ENCODE measurements around the gene OPTC. TPM values are rescaled to one million over a fixed set of nuclear protein-coding genes. Genes with fewer than 3 reads are reported as not detected.

The OPTC gene
- total RNA-seq, 1 experiment from 2014 or later, result not detected

GRCh38 chr1:203555076-203555475 lies 61.1 kb downstream of the OPTC start:
- Histone ChIP-seq H3K9me3 (replicated peaks) (no peaks in the 10 kb centered on the region), H3K27ac (no peak overlapping the region; the same call in 1 of the 2 replicates), H3K27me3 (no peaks in the 10 kb centered on the region), H3K4me1 (peaks cover 27% of the 10 kb centered on the region; the same call in 1 of the 2 replicates), H3K36me3 (no peaks in the 10 kb centered on the region), H3K4me3 (no peak overlapping the region)
- peak in 1 of 2 experiments; percentile 23 for DNase-seq

GRCh38 chr1:203555511-203556046 lies 61.6 kb downstream of the OPTC start:
- Histone ChIP-seq H3K36me3 (no peaks in the 10 kb centered on the region), H3K4me1 (peaks cover 27% of the 10 kb centered on the region; the same call in 1 of the 2 replicates), H3K4me3 (no peak overlapping the region; the same call in 1 of the 2 replicates), H3K27me3 (no peaks in the 10 kb centered on the region), H3K9me3 (replicated peaks) (no peaks in the 10 kb centered on the region), H3K27ac (peak overlapping the region; percentile 26; the same call in 1 of the 2 replicates)
- peak in 1 of 2 experiments; percentile 20 for DNase-seq

- H3K27ac ChIP-seq, result peak overlapping the region; percentile 26; the same call in 1 of the 2 replicates
- H3K4me1 ChIP-seq, result peaks cover 27% of the 10 kb centered on the region; the same call in 1 of the 2 replicates
Measured at GRCh38 chr1:203556047-203556851, 62.3 kb downstream of the OPTC start.

GRCh38 chr1:203557390-203557789 lies 63.4 kb downstream of the OPTC start:
- DNase-seq, result no peak
- no peaks in the 10 kb centered on the region for H3K27me3 ChIP-seq
- no peaks in the 10 kb centered on the region for H3K9me3 ChIP-seq (replicated peaks)
- no peaks in the 10 kb centered on the region for H3K36me3 ChIP-seq
- H3K4me3 ChIP-seq, result no peak overlapping the region
- peaks cover 27% of the 10 kb centered on the region; the same call in 1 of the 2 replicates for H3K4me1 ChIP-seq
- no peak overlapping the region for H3K27ac ChIP-seq

More at GRCh38 chr1:203556047-203556851, 62.3 kb downstream of the OPTC start:
- no peaks in the 10 kb centered on the region for H3K27me3 ChIP-seq
- H3K9me3 ChIP-seq (replicated peaks), result no peaks in the 10 kb centered on the region
- peak overlapping the region; percentile 15; the same call in 1 of the 2 replicates for H3K4me3 ChIP-seq
- H3K36me3 ChIP-seq, result no peaks in the 10 kb centered on the region
- peak; percentile 55 to 65 for DNase-seq

DNA sequence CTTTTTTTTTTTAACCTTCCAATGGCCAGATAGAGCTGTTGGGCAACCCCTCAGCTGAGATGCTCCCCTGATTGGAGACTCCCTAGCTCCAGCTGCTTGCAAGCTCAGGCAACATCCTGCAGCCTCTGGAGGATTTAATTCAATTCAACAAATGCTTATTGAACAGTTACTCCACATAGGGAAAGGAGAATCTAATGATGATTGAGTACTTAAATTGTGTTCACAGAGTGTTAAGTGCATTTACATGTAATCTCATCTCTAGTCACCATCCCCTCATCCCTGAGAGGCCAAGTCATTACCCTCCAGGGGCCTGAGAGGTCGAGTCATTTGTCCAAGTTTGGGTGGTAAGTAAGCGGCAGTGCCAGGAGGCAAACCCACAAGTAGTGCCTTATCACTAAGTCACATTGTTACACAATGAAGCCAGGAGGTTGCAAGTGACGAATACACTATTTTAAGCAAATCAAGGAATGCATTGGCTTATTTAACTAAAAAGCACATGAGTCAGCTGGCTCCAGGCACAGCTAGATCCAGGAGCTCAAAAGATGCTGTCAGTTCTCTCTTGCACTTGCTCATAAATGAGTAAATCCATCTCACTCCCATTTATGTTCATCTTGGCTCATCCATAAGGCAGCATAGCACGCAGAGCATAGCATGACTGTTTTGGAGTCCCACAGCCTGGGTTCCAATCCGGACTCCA lies 64.3 kb downstream of the OPTC start:
- H3K27ac ChIP-seq, result no peak overlapping the region
- no peak overlapping the region for H3K4me3 ChIP-seq
- DNase-seq, result no peak
- no peaks in the 10 kb centered on the region for H3K27me3 ChIP-seq
- H3K4me1 ChIP-seq, result peaks cover 27% of the 10 kb centered on the region; the same call in 1 of the 2 replicates
- H3K9me3 ChIP-seq (replicated peaks), result no peaks in the 10 kb centered on the region
- H3K36me3 ChIP-seq, result no peaks in the 10 kb centered on the region

Other genes with a start within 250 kb of the OPTC start
- 59.8 and 63.1 TPM in 2 replicates for gene BTG2, start 188.6 kb upstream of the OPTC start, total RNA-seq (2014; rRNA removed; shearing (Covaris generic))
- 7.5 and 7.6 TPM in 2 replicates for gene FMOD, start 143.0 kb upstream of the OPTC start, total RNA-seq (2014; rRNA removed; shearing (Covaris generic))
- gene PRELP, start 18.3 kb upstream of the OPTC start, total RNA-seq (2014; rRNA removed; shearing (Covaris generic)), result not detected in 2 replicates
- 42.5 and 44.4 TPM in 2 replicates for gene ATP2B4, start 132.7 kb downstream of the OPTC start, total RNA-seq (2014; rRNA removed; shearing (Covaris generic))